Measurements from ENCODE around the gene PADI4. TPM values are rescaled to one million over a fixed set of nuclear protein-coding genes. Genes with fewer than 3 reads are reported as not detected.

Gene PADI4
- total and polyA plus RNA-seq, 2 experiments from 2014 or later: 0.45 to 0.52 TPM

DNA sequence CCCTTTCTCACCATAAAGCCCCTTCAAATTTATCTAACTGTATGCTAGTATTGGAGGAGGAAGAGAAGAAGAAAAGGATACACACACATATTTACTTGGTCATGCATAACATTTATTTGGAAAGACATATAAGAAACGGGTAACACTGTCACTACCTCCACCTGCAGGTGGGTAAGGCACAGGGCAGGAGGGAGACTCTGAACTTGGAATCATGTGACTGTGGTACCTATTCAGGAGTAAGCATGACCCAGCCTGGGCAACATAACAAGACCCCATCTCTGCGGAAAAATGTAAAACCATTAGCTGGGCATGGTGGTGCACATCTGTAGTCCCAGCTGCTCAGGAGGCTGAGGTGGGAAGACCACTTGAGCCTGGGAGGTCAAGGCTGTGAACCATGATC lies 62.6 kb downstream of the PADI4 start (continued):
- TF ChIP-seq, protein P1, sequence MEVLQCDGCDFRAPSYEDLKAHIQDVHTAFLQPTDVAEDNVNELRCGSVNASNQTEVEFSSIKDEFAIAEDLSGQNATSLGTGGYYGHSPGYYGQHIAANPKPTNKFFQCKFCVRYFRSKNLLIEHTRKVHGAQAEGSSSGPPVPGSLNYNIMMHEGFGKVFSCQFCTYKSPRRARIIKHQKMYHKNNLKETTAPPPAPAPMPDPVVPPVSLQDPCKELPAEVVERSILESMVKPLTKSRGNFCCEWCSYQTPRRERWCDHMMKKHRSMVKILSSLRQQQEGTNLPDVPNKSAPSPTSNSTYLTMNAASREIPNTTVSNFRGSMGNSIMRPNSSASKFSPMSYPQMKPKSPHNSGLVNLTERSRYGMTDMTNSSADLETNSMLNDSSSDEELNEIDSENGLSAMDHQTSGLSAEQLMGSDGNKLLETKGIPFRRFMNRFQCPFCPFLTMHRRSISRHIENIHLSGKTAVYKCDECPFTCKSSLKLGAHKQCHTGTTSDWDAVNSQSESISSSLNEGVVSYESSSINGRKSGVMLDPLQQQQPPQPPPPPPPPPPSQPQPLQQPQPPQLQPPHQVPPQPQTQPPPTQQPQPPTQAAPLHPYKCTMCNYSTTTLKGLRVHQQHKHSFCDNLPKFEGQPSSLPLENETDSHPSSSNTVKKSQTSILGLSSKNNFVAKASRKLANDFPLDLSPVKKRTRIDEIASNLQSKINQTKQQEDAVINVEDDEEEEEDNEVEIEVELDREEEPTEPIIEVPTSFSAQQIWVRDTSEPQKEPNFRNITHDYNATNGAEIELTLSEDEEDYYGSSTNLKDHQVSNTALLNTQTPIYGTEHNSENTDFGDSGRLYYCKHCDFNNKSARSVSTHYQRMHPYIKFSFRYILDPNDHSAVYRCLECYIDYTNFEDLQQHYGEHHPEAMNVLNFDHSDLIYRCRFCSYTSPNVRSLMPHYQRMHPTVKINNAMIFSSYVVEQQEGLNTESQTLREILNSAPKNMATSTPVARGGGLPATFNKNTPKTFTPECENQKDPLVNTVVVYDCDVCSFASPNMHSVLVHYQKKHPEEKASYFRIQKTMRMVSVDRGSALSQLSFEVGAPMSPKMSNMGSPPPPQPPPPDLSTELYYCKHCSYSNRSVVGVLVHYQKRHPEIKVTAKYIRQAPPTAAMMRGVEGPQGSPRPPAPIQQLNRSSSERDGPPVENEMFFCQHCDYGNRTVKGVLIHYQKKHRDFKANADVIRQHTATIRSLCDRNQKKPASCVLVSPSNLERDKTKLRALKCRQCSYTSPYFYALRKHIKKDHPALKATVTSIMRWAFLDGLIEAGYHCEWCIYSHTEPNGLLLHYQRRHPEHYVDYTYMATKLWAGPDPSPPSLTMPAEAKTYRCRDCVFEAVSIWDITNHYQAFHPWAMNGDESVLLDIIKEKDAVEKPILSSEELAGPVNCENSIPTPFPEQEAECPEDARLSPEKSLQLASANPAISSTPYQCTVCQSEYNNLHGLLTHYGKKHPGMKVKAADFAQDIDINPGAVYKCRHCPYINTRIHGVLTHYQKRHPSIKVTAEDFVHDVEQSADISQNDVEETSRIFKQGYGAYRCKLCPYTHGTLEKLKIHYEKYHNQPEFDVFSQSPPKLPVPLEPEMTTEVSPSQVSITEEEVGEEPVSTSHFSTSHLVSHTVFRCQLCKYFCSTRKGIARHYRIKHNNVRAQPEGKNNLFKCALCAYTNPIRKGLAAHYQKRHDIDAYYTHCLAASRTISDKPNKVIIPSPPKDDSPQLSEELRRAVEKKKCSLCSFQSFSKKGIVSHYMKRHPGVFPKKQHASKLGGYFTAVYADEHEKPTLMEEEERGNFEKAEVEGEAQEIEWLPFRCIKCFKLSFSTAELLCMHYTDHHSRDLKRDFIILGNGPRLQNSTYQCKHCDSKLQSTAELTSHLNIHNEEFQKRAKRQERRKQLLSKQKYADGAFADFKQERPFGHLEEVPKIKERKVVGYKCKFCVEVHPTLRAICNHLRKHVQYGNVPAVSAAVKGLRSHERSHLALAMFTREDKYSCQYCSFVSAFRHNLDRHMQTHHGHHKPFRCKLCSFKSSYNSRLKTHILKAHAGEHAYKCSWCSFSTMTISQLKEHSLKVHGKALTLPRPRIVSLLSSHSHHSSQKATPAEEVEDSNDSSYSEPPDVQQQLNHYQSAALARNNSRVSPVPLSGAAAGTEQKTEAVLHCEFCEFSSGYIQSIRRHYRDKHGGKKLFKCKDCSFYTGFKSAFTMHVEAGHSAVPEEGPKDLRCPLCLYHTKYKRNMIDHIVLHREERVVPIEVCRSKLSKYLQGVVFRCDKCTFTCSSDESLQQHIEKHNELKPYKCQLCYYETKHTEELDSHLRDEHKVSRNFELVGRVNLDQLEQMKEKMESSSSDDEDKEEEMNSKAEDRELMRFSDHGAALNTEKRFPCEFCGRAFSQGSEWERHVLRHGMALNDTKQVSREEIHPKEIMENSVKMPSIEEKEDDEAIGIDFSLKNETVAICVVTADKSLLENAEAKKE (CRISPR knock-in tag; IDR thresholded peaks at IDR 0.05): no peak
- no peak for TF ChIP-seq NANOG (IDR thresholded peaks at IDR 0.05; ENCODE audit: borderline replicate concordance)

DNA sequence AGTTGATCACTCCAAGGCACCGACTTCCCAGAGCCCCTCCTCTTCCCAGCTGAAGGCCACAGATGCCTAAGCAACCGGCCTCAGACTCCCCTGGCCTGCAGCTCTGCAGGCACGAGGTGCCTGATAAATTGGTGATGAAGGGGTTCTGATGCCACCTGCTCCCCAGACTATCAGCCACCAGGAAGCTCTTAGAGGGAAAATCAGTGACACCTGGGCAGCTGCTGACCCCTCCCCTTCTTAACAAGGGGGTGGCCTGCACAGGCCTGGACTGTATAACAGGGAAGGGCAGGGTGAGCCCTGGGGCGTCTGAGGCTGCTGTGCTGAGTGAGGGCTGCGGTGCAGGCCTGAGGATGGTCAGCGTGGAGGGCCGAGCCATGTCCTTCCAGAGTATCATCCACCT lies 63.9 kb downstream of the PADI4 start, which contains the start of gene PADI6:
Gene PADI6, plus strand, starts transcription at position 301 of the 400 bp plus-strand sequence. Its CDS starts 50 bp downstream, at position 351.
- no peak within 1 kb of the TSS for H3K4me3 ChIP-seq
- no peaks in the 10 kb centered on the region for H3F3A ChIP-seq (replicated peaks; ENCODE audit: low read depth)
- ATAC-seq (no peak; the same call in 1 of the 3 replicates), DNase-seq (ENCODE audit: low spot score) (no peak)
- peaks cover 17% of the 10 kb centered on the region for H3K4me1 Mint-ChIP-seq
- no peaks in the 10 kb centered on the region for H3K36me3 ChIP-seq (ENCODE audit: insufficient read depth)
- H3K4me2 ChIP-seq: no peak within 1 kb of the TSS
- no peak within 1 kb of the TSS for H3K27ac ChIP-seq (ENCODE audit: low read depth)
- no peak within 1 kb of the TSS for H3K4me3 Mint-ChIP-seq
- H3K4me1 ChIP-seq (ENCODE audit: insufficient read depth): peaks cover 7% of the 10 kb centered on the region; the same call in 1 of the 2 replicates
- H3K9me2 ChIP-seq (ENCODE audit: insufficient read depth): peaks cover 5% of the 10 kb centered on the region; the same call in 1 of the 2 replicates
- H3K36me3 Mint-ChIP-seq (ENCODE audit: low read depth): no peaks in the 10 kb centered on the region
- no peaks in the 10 kb centered on the region for H3K79me2 ChIP-seq (replicated peaks; ENCODE audit: insufficient read depth)
- H4K20me1 ChIP-seq (replicated peaks; ENCODE audit: insufficient read depth): no peaks in the 10 kb centered on the region
- peaks cover 12% of the 10 kb centered on the region for H3K27me3 Mint-ChIP-seq (ENCODE audit: insufficient read depth, low read depth, poor library complexity)
- no peak within 1 kb of the TSS for H3K27ac Mint-ChIP-seq
- no peaks in the 10 kb centered on the region for H3K27me3 ChIP-seq (ENCODE audit: insufficient read depth)
- no peaks in the 10 kb centered on the region for H3K9me3 Mint-ChIP-seq
- H2AFZ ChIP-seq: peak within 1 kb of the TSS; percentile 47; the same call in 1 of the 2 replicates
- TF ChIP-seq EZH2 (IDR thresholded peaks at IDR 0.05; ENCODE audit: low read depth, unreplicated experiment): no peak
- no peak for TF ChIP-seq ZNF331 (CRISPR knock-in tag; IDR thresholded peaks at IDR 0.05; ENCODE audit: low read depth)
- TF ChIP-seq, protein P2, sequence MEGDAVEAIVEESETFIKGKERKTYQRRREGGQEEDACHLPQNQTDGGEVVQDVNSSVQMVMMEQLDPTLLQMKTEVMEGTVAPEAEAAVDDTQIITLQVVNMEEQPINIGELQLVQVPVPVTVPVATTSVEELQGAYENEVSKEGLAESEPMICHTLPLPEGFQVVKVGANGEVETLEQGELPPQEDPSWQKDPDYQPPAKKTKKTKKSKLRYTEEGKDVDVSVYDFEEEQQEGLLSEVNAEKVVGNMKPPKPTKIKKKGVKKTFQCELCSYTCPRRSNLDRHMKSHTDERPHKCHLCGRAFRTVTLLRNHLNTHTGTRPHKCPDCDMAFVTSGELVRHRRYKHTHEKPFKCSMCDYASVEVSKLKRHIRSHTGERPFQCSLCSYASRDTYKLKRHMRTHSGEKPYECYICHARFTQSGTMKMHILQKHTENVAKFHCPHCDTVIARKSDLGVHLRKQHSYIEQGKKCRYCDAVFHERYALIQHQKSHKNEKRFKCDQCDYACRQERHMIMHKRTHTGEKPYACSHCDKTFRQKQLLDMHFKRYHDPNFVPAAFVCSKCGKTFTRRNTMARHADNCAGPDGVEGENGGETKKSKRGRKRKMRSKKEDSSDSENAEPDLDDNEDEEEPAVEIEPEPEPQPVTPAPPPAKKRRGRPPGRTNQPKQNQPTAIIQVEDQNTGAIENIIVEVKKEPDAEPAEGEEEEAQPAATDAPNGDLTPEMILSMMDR (conservative IDR thresholded peaks at IDR 0.05; ENCODE audit: low read depth in 2 of 2): no peak
- TF ChIP-seq, protein P1 (CRISPR knock-in tag; IDR thresholded peaks at IDR 0.05): no peak
- TF ChIP-seq ZNF114 (CRISPR knock-in tag; IDR thresholded peaks at IDR 0.05): no peak
- no peak for TF ChIP-seq CREB1 (CRISPR knock-in tag; IDR thresholded peaks at IDR 0.05; ENCODE audit: low read depth)

Data from GM23338 (cell line).